HG03439 (cell line): ENCODE data around the gene TDRD9.
"Not testable (repeated sequence)": the region's sequence is repeated elsewhere in the genome, so short reads cannot be mapped to it uniquely, and the experiment has no call there.

Experiments
- ATAC-seq: cut with Tn5 transposase; IDR thresholded peaks from one replicate; pipeline ENCODE4 v1.9.1; 2021; ENCODE audit warnings: mild to moderate bottlenecking, moderate library complexity; ENCODE audit not compliant: unreplicated experiment

TDRD9 gene

DNA sequence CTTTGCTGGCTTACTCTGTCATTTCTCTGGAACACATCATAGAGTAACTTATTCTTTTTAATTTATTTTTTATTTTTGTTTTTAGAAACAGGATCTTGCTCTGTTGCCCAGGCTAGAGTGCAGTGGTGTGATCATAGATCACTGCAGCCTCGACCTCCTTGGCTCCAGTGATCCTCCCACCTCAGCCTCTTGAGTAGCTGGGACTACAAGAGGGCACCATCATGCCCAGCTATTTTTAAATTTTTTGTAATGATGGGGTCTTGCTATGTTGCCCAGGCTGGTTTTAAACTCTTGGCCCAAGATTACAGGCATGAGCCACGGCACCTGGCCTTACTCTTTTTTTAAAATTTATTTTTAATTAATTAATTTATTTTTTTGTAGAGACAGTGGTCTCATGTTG lies 46.3 kb downstream of the TDRD9 start:
- ATAC-seq, result no peak

DNA sequence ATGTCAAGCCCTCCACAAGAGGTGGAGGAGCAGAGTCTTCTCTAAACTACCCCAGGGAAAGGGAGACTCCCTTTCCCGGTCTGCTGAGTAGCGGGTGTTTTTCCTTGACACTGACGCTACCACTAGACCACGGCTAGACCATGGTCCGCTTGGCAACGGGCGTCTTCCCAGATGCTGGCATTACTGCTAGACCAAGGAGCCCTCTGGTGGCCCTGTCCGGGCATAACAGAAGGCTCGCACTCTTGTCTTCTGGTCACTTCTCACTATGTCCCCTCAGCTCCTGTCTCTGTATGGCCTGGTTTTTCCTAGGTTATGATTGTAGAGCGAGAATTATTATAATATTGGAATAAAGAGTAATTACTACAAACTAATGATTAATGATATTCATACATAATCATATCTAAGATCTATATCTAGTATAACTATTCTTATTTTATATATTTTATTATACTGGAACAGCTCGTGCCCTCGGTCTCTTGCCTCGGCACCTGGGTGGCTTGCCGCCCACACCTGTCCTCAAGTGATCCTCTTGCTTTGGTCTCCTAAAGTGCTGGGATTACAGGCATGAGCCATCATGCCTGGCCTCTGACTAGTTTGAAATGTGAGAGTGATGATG lies 52.5 kb downstream of the TDRD9 start:
- ATAC-seq, result not testable (repeated sequence)

DNA sequence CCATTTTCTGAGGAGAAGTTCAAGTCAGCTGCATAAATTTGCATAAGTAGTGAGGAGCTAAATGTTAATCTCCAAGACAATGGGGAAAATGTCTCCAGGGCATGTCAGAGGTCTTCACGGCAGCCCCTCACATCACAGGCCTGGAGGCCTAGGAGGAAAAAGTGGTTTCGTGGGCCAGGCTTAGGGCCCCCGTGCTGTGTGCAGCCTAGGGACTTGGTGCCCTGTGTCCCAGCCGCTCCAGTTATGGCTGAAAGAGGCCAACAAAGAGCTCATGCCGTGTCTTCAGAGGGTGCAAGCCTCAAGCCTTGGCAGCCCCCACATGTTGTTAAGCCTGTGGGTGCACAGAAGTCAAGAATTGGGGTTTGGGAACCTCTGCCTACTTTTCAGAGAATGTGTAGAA lies 55.9 kb downstream of the TDRD9 start:
- ATAC-seq, result no peak

DNA sequence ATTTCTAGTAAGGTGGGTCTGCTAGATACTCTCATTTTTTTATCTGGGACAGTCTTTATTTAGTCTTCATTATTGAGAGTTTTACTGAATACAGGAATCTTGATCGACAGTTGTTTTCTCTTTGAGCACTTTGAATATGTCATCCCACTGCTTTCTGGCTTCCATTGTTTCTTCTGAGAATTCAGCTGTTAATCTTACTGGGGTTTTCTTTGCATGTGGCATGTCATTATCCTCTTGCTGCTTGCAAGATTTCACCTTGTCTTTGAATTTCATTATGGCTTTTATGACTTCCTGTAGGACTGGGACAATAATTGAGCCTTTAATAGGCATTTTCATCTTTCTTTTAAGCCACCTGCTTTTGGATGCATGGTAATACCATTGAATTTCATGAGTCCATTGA lies 60.8 kb downstream of the TDRD9 start:
- no peak for ATAC-seq

DNA sequence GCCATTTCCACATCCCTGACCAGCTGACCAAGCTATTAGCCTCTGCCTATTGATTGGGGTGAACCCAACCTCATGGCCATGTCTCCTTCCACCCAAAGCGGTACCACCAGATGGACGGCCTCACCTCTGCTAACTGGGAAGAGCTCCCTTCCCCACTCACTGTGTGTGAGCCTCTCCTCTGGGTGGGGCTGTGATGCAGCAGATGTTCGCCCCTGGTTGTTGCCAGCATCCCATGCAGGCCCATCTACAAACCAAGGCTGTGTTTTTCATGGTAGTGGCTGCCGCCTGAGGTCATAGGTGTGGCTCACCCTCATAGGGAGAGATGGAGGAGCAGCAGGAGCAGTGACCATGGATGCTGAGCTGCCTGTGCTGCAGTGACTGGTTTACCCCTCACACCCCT lies 61.7 kb downstream of the TDRD9 start:
- ATAC-seq, result no peak

DNA sequence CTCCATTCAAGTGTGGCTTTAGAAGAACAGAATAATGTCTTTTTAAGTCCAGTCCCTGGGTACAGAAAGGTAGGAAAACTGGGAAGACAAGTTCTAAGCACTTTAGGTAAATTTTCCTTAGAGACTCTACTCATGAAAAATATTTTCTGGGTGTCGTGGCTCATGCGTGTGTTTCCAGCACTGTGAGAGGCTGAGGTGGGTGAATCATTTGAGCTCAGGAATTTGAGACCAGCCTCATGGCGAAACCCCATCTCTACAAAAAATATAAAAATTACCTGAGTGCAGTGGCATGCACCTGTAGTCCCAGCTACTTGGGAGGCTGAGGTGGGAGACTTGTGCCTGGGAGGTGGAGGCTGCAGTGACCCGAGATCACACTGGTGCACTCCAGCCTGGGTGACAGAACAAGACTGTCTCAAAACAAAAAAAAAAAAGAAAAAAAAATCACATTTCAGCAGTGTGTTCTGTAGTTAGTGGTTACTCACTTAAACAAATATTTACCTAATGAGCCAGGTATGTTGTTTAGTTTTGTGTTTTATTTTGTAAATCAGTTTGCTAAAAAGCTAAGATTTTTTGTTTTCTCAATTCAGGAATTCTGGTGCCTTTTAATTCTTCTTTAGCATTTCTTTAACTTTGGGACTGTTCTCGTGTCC lies 66.4 kb downstream of the TDRD9 start:
- ATAC-seq, result no peak

DNA sequence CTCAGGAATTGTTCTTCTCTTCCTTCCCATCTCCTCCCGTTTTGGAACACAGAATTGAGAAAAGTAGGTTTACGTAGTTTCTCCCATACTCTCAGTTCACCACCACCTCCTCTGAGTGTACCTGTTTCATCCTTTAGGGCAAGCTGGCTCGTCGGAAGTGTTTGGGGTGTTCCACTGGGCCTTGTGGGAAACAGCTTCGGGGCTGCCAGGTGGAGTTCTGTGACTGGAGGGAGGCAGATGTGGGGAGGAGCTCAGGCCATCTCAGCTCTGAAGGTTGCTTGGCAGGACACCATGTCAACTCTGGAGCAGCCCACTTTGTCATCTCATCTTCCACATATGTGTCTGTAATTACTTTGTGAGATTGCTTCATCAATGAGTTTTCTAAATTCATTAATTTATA lies 67.6 kb downstream of the TDRD9 start:
- ATAC-seq, result no peak

DNA sequence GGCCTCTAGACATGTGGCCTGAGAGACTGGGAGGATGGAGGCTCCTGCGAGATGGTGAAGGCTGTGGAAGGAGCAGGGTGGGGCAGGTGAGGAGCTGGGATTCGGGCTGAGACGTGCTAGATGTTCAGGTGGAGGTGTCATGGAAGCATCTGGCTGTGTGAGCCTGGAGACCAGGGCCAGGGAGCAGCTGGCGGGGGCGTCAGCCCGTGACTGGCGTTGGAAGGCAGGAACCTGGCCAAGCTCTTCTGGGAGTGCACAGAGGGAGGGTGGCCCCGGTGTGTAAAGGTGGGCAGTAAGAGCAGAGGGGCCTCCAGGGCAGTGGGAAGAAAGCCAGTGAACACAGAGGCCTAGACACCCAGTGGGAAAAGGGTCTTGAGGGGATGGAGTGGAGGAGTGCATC lies 69.1 kb downstream of the TDRD9 start:
- no peak for ATAC-seq

DNA sequence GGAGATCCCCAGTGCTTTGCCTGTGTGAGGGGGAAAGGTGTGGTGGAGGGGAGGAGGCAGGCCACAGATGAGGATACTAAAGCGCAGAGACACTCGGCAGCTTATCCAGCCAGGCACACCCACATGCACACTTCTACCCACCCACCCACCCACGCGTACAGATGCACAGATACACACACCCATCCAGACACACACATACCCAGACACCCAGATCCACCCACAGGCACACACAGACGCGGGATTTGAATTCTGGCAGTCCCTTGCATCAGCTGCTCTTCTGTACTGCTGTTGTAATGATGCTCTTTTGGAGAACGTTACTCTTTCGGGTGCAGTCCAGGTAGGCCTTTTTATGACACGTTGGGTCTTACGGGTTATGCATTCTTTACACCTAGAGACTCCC lies 69.8 kb downstream of the TDRD9 start:
- ATAC-seq, result no peak

DNA sequence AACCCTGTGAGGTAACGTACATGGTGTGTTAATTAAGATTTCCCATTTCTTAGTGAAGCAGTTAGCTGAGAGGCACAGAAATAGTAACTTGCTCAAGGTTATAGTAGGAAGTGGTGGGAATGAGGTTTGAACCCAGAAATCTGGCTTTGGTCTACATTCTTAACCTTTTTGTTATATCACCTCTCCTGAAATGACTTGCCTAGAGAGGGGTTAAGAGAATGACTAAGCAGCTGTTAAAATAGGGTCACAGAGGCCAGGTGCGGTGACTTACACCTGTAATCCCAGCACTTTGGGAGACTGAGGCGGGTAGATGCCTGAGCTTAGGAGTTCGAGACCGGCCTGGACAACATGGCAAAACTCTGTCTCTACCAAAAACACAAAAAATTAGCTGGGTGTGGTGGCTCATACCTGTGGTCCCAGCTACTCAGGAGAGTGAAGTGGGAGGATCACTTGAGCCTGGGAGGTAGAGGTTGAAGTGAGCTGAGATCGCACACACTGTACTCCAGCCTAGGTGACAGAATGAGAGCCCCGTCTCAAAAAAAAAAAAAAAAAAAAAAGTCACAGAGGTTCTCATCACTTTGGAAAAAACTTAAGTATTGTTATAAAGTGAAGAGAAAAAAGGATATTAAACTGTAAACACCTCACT lies 71.7 kb downstream of the TDRD9 start:
- no peak for ATAC-seq

DNA sequence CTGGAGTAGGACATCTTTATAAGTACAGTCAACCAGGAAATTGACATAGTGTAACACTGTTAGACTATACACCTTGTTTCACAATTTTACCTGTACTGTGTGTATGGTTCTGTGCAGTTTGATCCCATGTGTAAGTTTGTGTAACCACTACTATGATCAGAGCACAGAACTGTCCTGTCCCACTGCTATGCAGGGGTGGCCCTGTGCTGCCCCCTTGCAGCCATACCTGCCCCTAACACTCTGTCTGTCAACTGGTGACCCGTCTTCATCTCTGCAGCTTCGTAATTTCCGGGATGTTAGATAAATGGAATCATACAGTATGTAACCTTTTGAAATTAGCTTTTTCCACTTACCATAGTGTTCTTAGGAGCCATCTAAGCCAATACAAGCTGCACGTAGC lies 72.7 kb downstream of the TDRD9 start:
- ATAC-seq, result no peak

DNA sequence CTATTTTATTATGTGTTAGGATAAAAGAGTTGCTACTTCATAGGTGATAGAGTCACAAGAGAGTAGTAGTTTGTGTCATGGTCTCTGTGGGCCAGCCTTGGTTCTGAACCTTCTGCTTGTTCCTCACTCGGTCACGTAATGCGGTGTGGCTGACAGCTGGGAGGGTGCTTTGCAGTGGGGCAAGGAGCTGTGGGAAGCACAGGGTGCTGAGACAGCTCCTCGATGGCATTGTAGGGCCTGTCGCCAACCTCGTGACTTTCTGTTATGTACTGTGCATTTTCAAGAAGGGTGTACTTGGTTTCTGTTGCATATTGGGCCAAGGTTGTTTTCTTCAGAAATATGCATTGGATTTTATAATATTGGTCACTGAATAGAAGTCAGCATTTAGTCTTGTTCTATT lies 75.4 kb downstream of the TDRD9 start:
- no peak for ATAC-seq

DNA sequence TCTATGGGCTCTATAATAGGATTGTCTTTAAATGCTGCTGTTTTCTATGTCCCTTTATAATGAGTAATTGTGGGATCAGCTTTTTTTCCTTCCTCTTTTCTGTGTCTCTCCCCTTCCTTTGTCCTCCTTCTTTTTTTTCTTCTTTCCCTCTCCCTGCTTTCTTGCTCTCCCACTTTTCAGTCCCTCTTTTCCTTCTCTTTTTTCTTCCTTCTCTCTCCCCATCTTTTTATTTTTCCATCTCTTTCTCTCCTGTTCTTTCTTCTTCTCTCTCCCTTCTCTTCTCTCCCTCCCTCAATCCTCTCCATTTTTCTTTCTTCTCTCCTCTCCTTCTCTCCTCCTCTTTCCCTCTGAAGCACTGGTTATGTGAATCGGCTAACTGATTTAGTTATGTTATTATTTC lies 76.6 kb downstream of the TDRD9 start:
- no peak for ATAC-seq

DNA sequence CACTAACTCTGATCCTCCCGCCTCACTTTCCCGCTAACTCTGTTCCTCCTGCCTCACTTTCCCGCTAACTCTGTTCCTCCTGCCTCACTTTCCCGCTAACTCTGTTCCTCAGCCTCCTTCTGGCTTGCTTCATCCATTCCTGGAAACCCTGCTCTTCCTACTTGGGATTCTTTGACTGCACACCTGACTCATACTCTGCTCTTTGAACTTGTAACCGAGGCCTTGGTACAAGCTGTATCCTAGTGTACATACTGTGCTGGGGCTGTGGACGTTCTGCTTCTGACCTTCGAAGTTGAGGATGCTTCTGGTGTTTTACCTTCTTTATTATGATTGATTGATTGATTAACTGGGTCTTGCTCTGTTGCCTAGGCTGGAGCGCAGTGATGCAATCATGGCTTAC lies 77.2 kb downstream of the TDRD9 start:
- no peak for ATAC-seq

DNA sequence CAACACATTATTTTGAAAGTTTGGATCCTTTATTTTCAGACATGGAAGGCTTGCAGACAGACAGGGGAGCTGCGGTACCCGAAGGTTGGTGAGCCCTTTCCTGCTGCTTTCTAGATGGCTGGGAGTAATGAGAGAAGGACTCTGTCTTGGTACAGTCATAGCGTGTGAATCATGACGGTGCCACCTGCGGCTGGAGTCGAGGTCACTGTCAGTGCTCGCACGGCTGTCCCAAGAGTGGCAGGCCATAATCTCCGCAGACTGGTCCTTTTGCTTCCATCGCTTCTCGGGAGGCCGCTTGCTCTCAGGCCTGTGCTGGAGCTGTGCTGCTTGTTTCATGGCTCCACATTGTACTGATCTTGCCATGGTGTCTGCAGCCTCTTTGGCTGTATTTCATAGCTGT lies 78.9 kb downstream of the TDRD9 start:
- ATAC-seq, result no peak

DNA sequence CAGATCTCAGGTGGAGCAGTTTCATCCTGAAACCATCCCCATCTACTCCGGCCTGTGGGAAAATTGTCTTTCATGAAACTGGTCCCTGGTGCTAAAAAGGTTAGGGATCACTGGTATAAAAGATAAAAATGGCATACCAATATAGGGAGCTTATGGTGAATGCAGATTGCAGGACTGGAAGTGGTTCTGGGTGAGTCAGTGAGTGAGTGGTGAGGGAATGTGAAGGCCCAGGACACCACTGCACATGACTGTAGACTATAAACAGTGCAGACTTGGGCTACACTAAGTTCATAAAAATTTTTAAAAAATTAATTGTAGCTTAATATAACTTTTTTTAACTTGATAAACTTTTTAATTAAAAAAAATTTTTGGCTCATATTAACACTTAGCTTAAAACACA lies 81.0 kb downstream of the TDRD9 start:
- ATAC-seq, result no peak

DNA sequence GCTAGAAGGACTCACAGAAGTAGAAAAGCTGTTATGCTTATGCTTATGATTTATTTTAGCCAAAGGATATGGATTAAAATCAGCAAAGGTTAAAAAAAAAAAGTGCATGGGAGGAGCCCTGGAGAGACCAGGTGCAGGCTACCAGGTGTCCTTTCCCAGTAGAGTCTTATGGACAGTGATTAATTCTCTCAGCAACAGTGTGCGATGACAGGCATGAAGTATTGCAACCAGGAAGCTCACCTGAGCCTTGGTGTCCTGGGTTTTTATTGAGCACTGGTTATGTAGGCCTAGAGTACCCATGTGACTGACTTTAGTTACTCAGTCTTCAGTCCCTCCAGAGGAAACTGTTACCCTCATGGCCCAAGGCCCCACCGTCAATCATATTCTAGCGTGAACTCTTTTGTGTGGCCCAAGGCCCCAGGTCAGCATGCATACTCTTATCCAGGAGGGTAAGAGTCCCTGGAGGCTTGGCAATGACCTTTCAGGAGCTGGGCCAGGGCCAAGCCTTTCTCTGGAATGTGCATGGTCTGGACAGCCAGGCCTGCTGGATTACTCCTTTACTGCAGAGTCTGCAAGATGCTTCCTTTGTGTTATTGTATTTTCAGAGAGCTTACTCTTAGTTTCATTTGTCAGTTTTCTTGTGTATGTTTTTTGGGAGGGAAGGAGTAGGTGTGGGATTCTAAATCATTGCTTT lies 83.7 kb downstream of the TDRD9 start:
- ATAC-seq, result no peak

DNA sequence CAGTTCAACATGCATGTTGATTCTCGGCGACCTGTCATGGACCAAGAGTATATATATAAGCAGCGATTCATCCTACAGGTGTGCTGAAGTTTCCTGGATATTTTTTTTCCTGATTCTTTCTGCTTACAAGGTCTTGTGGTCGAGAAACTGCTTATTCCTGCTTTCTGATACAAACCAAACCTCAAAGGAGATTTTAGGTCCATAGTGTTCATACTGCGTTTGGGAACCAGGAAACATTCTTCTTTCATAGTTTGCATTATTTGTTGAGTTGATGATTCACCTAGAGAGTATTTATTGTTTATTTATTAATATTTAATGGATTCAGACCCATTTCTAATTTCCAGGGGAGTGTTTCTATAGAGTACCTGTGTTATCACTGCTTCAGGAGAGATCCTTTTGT lies 86.5 kb downstream of the TDRD9 start:
- ATAC-seq, result no peak

DNA sequence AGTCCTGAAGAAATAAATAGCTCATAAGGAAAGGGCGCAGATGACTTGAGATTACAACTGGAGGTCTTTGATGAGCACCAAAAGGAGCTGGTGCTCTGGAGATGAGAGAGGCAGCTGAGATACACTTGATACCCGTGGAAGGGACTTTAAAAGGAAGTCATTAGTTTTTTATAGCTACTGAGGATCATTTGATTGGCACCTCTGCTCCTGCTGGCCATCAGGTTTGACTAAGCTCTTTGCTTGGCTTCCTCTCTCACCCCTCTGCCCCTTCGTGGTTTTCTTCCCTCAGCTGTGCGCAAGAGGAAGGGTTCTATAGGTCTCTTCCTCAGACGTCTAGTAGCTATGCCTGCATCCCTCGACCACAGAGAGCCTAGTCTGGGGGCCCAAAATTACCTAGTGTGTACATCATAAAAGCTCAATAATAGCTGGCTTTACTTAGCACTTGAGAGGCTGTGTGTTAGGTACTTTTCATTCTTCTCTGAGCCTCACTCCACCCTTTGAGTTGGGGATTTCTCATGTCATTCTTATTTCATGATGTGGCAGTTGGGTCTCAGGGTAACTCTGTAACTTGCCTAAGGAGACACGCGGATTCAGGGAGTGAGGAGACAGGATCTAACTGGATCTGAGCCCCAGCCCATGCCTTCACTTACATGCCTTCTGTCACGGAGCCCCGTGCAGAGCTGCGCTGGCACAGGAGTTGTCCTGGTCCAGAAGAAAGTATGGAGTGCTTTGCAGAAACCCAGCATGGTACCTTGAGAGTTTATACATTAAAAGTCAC lies 88.8 kb downstream of the TDRD9 start:
- no peak for ATAC-seq

DNA sequence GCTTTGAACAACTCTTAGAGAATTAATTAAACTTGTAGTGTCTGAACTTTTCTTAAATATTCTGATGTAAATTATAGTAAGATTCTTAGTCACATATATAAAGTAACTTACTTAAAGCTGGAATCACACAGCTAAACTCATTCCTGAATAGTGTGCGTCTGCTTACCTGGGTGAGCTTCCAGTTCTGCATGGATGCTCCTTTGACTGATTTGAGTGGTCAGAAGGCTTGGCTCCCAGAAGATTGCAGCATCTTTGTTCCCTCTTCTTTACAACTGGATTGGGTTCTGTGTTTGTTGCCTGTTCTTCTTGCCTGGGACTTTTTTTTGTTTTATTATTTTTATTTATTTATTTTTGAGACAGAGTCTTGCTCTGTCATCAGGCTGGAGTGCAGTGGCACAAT lies 90.8 kb downstream of the TDRD9 start:
- no peak for ATAC-seq

DNA sequence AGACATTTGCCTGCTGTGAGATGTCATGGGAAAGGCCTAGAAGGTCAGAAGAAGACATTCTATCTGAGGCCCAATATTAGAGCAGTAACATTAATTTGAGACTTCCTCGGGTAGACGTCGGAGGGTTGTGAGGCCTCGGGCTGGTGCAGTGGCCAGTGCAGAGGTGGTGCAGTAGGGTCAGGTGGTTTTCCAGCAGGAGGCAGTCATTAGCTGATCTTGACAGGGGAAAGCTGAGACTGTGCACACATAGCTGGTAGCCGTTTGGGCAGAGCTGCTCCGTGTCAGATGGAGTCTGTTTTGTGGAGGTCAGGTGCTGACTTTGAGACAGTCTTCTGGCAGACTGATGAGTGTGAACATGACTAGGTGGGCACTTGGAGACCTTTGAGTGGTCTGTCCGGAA lies 91.5 kb downstream of the TDRD9 start:
- ATAC-seq, result no peak
